Measurements from ENCODE around the gene NECTIN4. TPM values are rescaled to one million over a fixed set of nuclear protein-coding genes. Genes with fewer than 3 reads are reported as not detected.
A peak's percentile ranks its signal among the peaks of the same experiment; 100 is the strongest.

NECTIN4 gene
- total and polyA plus RNA-seq, 4 experiments from 2014 or later = not detected

DNA sequence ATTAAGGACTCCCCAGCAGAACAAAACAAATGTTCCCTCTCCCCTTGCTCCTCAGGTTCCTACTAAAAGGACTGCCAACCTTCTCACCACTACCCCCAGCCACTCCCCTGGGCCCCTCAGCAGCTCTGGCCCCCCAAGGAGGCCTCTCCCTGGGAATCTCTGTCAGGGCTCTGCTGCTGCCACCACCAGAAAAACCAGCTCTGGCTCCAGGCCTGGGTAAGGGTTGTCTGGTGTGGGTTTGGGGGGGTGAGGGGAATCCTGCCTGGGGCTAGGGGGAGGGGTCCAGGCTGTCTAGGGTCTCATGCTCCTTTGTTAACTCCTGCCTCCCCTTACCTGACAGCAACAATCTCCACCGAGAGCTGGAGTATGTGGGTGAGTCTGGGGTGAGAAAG is 4.8 kb downstream of the NECTIN4 start:
- Mint-ChIP-seq H3K36me3 (no peaks in the 10 kb centered on the region), H3K4me1 (no peaks in the 10 kb centered on the region), H3K4me3 (no peak overlapping the region), H3K27ac (peak overlapping the region in 1 of 7 donors; percentile 47), H3K9me3 (no peaks in the 10 kb centered on the region), H3K27me3 (no peaks in the 10 kb centered on the region)
- Histone ChIP-seq H3K9me3 (ENCODE audit: control insufficient read depth in 1 of 2, low read length in 2 of 2) (no peaks in the 10 kb centered on the region), H3K4me1 (ENCODE audit: insufficient read depth, low read length) (no peaks in the 10 kb centered on the region), H3K27me3 (ENCODE audit: insufficient read depth, low read length) (no peaks in the 10 kb centered on the region), H3K36me3 (ENCODE audit: insufficient read depth, low read length) (no peaks in the 10 kb centered on the region), H3K27ac (ENCODE audit: low read depth, low read length) (no peak overlapping the region), H3K4me3 (ENCODE audit: low read length in 2 of 2) (no peak overlapping the region)
- intact Hi-C loops (cut with micrococcal nuclease) = no loop called here
- CTCF ChIA-PET (ENCODE audit: partially characterized antibody) = interaction anchor here (2.4 to 5.2 kb wide), 2 partner anchors 14 kb away, joined by 7 to 26 read pairs; partner anchors contain the start of gene KLHDC9
- POLR2A ChIA-PET (ENCODE audit: partially characterized antibody) = interaction anchor here (0.8 to 1.0 kb wide), 3 partner anchors 13 to 33 kb away, joined by 3 to 4 read pairs (median 3); no protein-coding TSS in a partner anchor
- no peak for DNase-seq

DNA sequence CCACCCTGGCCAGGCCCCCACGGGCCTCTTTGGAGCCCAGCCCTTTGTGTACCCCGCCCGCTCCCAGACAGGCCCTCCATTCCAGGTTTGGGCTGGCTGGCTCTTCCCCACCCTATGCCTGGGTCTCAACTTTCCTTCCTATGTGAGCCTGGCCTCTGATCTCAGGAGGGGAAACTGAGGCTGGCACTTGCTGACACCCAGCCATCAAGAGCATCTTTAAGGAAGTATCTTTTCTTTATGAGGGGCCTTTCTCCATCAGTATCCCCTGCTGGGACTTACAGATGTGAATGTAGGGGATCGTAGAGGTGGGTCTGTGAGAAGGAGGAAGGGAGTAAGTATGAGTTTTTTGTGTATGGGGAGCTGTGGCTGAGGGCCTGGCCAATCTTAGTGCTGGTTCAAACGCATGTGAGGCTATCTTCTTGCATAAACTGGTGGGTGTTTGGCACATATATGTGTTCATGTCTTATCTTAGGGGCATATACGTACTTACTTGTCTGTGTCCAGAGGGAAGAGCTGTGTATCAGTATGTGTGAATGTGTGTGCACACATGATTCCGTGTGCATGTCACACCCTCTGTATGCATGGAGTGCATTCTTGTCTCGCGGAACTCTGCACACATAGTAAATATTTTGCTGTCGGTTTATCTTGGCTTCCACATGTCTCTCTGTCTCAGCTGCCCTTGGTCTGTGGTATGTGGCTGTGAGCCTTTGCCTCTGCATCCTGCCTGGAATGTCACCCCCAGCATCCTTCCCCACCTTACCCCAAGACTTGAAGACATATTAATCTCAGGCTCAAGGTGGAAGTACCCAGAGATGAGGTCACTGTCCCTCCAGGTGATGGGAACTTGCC is 5.4 kb downstream of the NECTIN4 start:
- Histone ChIP-seq H3K36me3 (ENCODE audit: insufficient read depth, low read length) (no peaks in the 10 kb centered on the region), H3K4me1 (ENCODE audit: insufficient read depth, low read length) (no peaks in the 10 kb centered on the region), H3K27me3 (ENCODE audit: insufficient read depth, low read length) (no peaks in the 10 kb centered on the region), H3K27ac (ENCODE audit: low read depth, low read length) (no peak overlapping the region), H3K9me3 (ENCODE audit: control insufficient read depth in 1 of 2, low read length in 2 of 2) (no peaks in the 10 kb centered on the region), H3K4me3 (ENCODE audit: low read length in 2 of 2) (no peak overlapping the region)
- Mint-ChIP-seq H3K27ac (peak overlapping the region in 2 of 7 donors; percentile 19 to 47), H3K4me3 (no peak overlapping the region), H3K9me3 (no peaks in the 10 kb centered on the region), H3K27me3 (no peaks in the 10 kb centered on the region), H3K4me1 (no peaks in the 10 kb centered on the region), H3K36me3 (no peaks in the 10 kb centered on the region)
- intact Hi-C loops (cut with micrococcal nuclease) = no loop called here
- ChIA-PET POLR2A (ENCODE audit: partially characterized antibody) (interaction anchor here (0.8 to 1.0 kb wide), 3 partner anchors 13 to 33 kb away, joined by 3 to 4 read pairs (median 3); no protein-coding TSS in a partner anchor), CTCF (ENCODE audit: partially characterized antibody) (interaction anchor here (2.4 kb wide), 1 partner anchor 13 kb away, joined by 7 read pairs; no protein-coding TSS in a partner anchor)
- no peak for DNase-seq

DNA sequence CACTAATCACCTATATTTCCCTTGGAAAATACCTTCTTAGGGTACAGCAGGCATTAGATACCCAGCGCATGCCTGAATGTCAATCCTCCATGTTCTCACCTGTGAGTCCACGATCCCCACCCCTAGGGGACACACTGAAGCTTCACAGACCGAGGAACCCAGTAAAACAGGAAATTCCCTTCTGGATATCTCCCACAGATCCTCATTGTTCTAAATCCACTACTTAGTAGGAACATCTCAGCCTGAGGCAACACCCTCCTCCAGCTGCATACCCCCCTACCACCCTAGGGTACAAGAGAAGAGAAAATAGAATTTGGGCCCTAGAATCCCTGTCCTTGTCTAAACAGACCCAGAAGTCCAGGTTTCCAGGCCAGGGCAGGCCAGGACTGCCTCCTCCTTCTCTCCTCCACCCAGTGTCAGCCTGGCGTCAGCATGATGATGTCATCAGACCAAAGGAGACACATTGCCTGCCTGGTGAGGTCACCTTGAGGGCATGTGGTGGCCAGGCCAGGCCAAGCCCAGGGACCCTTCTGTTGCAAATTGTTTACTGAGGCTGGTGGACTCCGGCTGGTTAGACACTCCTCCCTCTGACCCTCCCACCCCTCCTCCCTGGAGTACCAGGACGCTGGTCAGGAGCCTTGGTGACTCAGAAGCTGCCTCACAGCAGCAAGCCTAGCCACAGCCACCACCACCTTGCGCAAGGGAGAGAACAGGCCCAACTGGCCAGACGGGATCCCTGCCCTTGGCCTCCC is 6.2 kb downstream of the NECTIN4 start:
- intact Hi-C loops (cut with micrococcal nuclease) = no loop called here
- no peaks in the 10 kb centered on the region for H3K27me3 ChIP-seq (ENCODE audit: insufficient read depth, low read length)
- CTCF ChIA-PET (ENCODE audit: partially characterized antibody) = interaction anchor here (2.4 to 4.2 kb wide), 2 partner anchors 12 to 85 kb away, joined by 7 to 14 read pairs; no protein-coding TSS in a partner anchor
- no peak overlapping the region for H3K27ac ChIP-seq (ENCODE audit: low read depth, low read length)
- no peaks in the 10 kb centered on the region for H3K36me3 ChIP-seq (ENCODE audit: insufficient read depth, low read length)
- POLR2A ChIA-PET (ENCODE audit: partially characterized antibody) = no interaction called here
- Mint-ChIP-seq H3K9me3 (no peaks in the 10 kb centered on the region), H3K4me3 (no peak overlapping the region), H3K27ac (peak overlapping the region in 1 of 7 donors; percentile 19), H3K27me3 (no peaks in the 10 kb centered on the region), H3K36me3 (no peaks in the 10 kb centered on the region), H3K4me1 (no peaks in the 10 kb centered on the region)
- H3K9me3 ChIP-seq (ENCODE audit: control insufficient read depth in 1 of 2, low read length in 2 of 2) = no peaks in the 10 kb centered on the region
- no peaks in the 10 kb centered on the region for H3K4me1 ChIP-seq (ENCODE audit: insufficient read depth, low read length)
- DNase-seq = no peak
- no peak overlapping the region for H3K4me3 ChIP-seq (ENCODE audit: low read length in 2 of 2)

DNA sequence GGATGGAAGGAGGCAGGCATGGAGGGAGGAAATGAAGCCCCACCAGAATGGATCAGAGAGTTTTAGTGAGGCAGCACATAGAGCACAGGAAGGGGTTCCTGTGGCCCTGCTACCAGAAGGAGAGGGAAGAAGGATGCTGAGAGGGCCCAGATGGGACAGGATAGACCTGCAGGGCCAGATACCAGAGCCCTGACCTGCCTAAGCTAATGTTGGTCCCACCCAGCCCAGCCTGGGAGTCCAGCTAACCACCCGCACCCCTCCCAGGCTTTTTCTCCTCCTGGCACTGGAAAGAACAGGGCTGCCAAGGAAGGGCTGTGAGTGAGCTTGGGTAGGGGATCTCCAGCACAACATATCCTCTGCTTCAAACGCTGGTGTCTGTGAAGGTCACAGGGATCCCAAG is 6.9 kb downstream of the NECTIN4 start:
- intact Hi-C loops (cut with micrococcal nuclease) = no loop called here
- H3K27ac Mint-ChIP-seq = no peak overlapping the region
- H3K4me1 Mint-ChIP-seq = no peaks in the 10 kb centered on the region
- no peaks in the 10 kb centered on the region for H3K36me3 Mint-ChIP-seq
- no peaks in the 10 kb centered on the region for H3K27me3 ChIP-seq (ENCODE audit: insufficient read depth, low read length)
- CTCF ChIA-PET (ENCODE audit: partially characterized antibody) = interaction anchor here (4.2 kb wide), 1 partner anchor 85 kb away, joined by 14 read pairs; no protein-coding TSS in a partner anchor
- no peak for DNase-seq
- H3K9me3 ChIP-seq (ENCODE audit: control insufficient read depth in 1 of 2, low read length in 2 of 2) = no peaks in the 10 kb centered on the region
- no peak overlapping the region for H3K27ac ChIP-seq (ENCODE audit: low read depth, low read length)
- no peaks in the 10 kb centered on the region for H3K36me3 ChIP-seq (ENCODE audit: insufficient read depth, low read length)
- H3K4me3 Mint-ChIP-seq = no peak overlapping the region
- H3K4me1 ChIP-seq (ENCODE audit: insufficient read depth, low read length) = no peaks in the 10 kb centered on the region
- no peaks in the 10 kb centered on the region for H3K27me3 Mint-ChIP-seq
- H3K4me3 ChIP-seq (ENCODE audit: low read length in 2 of 2) = no peak overlapping the region
- no peaks in the 10 kb centered on the region for H3K9me3 Mint-ChIP-seq
- POLR2A ChIA-PET (ENCODE audit: partially characterized antibody) = interaction anchor here (1.1 kb wide), 1 partner anchor 14 kb away, joined by 3 read pairs; no protein-coding TSS in a partner anchor

DNA sequence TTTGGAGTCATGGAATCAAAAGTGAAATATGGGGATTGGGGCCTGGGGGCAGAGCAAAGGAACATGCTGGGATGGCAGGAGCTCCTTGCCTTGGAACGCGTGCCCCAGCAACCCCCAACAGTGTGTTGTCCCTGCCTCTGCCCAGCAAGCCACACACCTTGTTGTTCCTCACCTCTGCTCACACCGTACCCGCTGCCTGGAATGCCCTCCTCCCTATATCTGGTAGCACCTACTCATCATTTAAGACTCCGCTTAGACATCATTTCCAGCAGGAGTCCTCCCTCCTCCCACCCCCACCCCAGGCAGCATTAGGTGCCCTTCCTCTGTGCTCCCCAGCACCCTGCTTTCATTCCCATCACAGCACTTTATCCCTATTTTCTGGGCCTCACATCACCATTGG is 7.8 kb downstream of the NECTIN4 start:
- Mint-ChIP-seq H3K27me3 (no peaks in the 10 kb centered on the region), H3K9me3 (no peaks in the 10 kb centered on the region), H3K4me1 (peaks cover 0 to under 1% (median 0%) of the 10 kb centered on the region in 4 donors), H3K36me3 (no peaks in the 10 kb centered on the region), H3K4me3 (no peak overlapping the region), H3K27ac (no peak overlapping the region)
- ChIA-PET POLR2A (ENCODE audit: partially characterized antibody) (interaction anchor here (0.6 to 1.1 kb wide), 2 partner anchors 13 to 308 kb away, joined by 3 to 4 read pairs; no protein-coding TSS in a partner anchor), CTCF (ENCODE audit: partially characterized antibody) (interaction anchor here (0.9 to 4.2 kb wide), 3 partner anchors 13 to 84 kb away, joined by 3 to 14 read pairs (median 3); no protein-coding TSS in a partner anchor)
- Histone ChIP-seq H3K27me3 (ENCODE audit: insufficient read depth, low read length) (no peaks in the 10 kb centered on the region), H3K27ac (ENCODE audit: low read depth, low read length) (no peak overlapping the region), H3K9me3 (ENCODE audit: control insufficient read depth in 1 of 2, low read length in 2 of 2) (no peaks in the 10 kb centered on the region), H3K36me3 (ENCODE audit: insufficient read depth, low read length) (no peaks in the 10 kb centered on the region), H3K4me1 (ENCODE audit: insufficient read depth, low read length) (no peaks in the 10 kb centered on the region), H3K4me3 (ENCODE audit: low read length in 2 of 2) (no peak overlapping the region)
- no peak for DNase-seq
- intact Hi-C loops (cut with micrococcal nuclease) = no loop called here

DNA sequence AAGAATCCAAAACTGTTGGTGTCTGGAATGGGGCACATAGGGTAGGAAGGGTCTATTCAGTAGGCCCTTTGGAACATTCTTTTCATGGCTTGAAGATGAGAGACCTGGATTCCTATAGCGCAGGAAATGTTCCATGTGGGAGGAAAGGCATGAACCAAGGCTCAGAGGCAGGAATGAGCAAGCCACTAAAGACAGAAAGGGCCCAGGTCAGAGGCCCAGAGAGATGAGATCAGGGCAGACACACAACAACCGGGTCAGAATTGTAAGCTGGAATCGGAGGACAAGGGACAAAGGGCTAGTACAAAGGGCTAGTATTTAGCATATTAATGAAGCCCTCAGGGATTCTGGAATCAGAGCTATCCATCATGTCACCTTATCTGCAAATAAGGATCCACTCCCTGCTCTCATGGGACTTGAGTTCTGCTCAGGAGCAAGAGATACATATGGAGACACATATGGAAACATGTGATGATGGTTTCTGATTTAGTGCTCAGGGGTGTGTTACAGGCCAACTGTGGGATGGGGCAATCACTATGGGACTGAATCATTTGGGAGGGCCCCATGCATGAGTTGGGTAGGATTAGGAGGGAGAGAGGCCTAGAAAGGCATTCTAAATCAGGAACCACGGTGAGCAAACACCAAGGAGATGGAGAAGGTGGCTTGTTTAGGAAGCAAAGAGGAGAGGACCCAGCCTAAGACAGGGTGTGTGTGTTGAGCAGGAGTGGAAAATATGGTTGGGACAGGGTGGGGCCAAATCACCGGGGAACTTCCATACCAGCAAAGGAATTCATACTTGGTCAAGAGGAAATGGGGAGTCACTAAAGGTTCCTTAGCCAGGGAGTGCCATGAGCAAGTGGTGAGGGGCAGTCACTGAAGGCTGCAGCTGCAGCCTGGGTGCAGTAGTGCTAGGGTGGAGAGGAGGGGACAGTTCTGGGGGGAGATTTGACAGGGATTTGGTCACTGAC is 8.6 kb downstream of the NECTIN4 start:
- Histone ChIP-seq H3K4me1 (ENCODE audit: insufficient read depth, low read length) (no peaks in the 10 kb centered on the region), H3K36me3 (ENCODE audit: insufficient read depth, low read length) (no peaks in the 10 kb centered on the region), H3K27me3 (ENCODE audit: insufficient read depth, low read length) (no peaks in the 10 kb centered on the region), H3K9me3 (ENCODE audit: control insufficient read depth in 1 of 2, low read length in 2 of 2) (no peaks in the 10 kb centered on the region), H3K27ac (ENCODE audit: low read depth, low read length) (no peak overlapping the region), H3K4me3 (ENCODE audit: low read length in 2 of 2) (no peak overlapping the region)
- no peaks in the 10 kb centered on the region for H3K27me3 Mint-ChIP-seq
- peaks cover 0 to 1% (median 0%) of the 10 kb centered on the region in 4 donors for H3K4me1 Mint-ChIP-seq
- ChIA-PET POLR2A (ENCODE audit: partially characterized antibody) (interaction anchor here (0.6 to 2.0 kb wide), 4 partner anchors 11 to 90 kb away, joined by 3 to 10 read pairs (median 3); partner anchors contain the start of gene ARHGAP30), CTCF (ENCODE audit: partially characterized antibody) (interaction anchor here (0.6 to 4.2 kb wide), 5 partner anchors 12 to 83 kb away, joined by 3 to 14 read pairs (median 3); partner anchors contain the start of gene KLHDC9)
- H3K27ac Mint-ChIP-seq = peak overlapping the region in 2 of 7 donors; percentile 38 to 69
- H3K36me3 Mint-ChIP-seq = no peaks in the 10 kb centered on the region
- no peaks in the 10 kb centered on the region for H3K9me3 Mint-ChIP-seq
- H3K4me3 Mint-ChIP-seq = no peak overlapping the region
- no peak for DNase-seq
- intact Hi-C loops (cut with micrococcal nuclease) = no loop called here

Measured in CD4-positive, alpha-beta memory T cell (primary cell).